ENCODE results near the gene CCDC28A.

The CCDC28A gene

GRCh38 chr6:138833816-138834539, 60.4 kb downstream of the CCDC28A start:
- DNase-seq (ENCODE audit: low read depth), result no peak

DNA sequence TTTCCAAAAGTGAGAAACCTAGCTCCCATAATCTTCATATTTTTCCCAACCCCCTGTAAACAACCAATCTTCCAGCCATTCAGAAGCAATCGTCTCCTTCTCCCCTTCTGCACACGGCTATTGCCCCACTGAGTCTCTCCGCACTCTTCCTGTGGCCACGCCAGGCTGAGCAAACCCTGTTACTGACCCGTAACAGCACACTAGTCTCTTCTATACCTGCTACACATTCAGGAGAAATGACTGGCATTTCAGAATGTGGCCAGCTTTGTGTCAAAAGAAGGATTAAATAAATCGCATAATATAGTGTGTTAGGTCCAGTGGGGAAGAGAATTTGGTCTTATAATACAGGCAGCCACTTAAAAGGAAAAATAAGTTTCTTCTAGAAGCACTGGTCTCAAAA, 63.7 kb downstream of the CCDC28A start:
- DNase-seq (ENCODE audit: low read depth), result no peak

All from CMK (cell line).